ENCODE results near the gene MRPL57.

Gene MRPL57

GRCh38 chr13:21225082-21225481 lies 48.6 kb downstream of the MRPL57 start:
- Histone ChIP-seq H3K27me3 (replicated peaks; ENCODE audit: insufficient read depth, low read length) (no peaks in the 10 kb centered on the region), H3K9me3 (replicated peaks; ENCODE audit: insufficient read depth, low read length) (no peaks in the 10 kb centered on the region), H3K79me2 (ENCODE audit: low read length) (no peaks in the 10 kb centered on the region), H2AFZ (ENCODE audit: low read length) (no peak overlapping the region), H3K9ac (ENCODE audit: low read length) (no peak overlapping the region), H3K4me2 (ENCODE audit: low read depth, low read length) (no peak overlapping the region), H3K4me3 (ENCODE audit: low read length) (no peak overlapping the region), H3K4me1 (ENCODE audit: low read length) (peaks cover 3% of the 10 kb centered on the region; the same call in 1 of the 2 replicates), H3F3A (ENCODE audit: insufficient read depth, low read length) (no peaks in the 10 kb centered on the region), H4K20me1 (ENCODE audit: insufficient read depth, low read length) (no peaks in the 10 kb centered on the region), H3K27ac (ENCODE audit: low read length) (no peak overlapping the region), H3K9me2 (replicated peaks; ENCODE audit: insufficient read depth, low read length) (no peaks in the 10 kb centered on the region), H3K36me3 (replicated peaks; ENCODE audit: insufficient read depth, low read length) (no peaks in the 10 kb centered on the region)
- TF ChIP-seq EZH2phosphoT487 (IDR thresholded peaks at IDR 0.05; ENCODE audit: low read length) (no peak), EZH2 (optimal IDR thresholded peaks at IDR 0.05; ENCODE audit: low read depth, low read length) (no peak)
- DNase-seq, result no peak

- H2AFZ ChIP-seq (ENCODE audit: low read length), result no peak overlapping the region
- H3F3A ChIP-seq (ENCODE audit: insufficient read depth, low read length), result no peaks in the 10 kb centered on the region
- H3K4me2 ChIP-seq (ENCODE audit: low read depth, low read length), result no peak overlapping the region
- H4K20me1 ChIP-seq (ENCODE audit: insufficient read depth, low read length), result no peaks in the 10 kb centered on the region
- H3K9me3 ChIP-seq (replicated peaks; ENCODE audit: insufficient read depth, low read length), result no peaks in the 10 kb centered on the region
- DNase-seq, result no peak
- no peaks in the 10 kb centered on the region for H3K4me1 ChIP-seq (ENCODE audit: low read length)
- no peak overlapping the region for H3K4me3 ChIP-seq (ENCODE audit: low read length)
- TF ChIP-seq, protein P1, sequence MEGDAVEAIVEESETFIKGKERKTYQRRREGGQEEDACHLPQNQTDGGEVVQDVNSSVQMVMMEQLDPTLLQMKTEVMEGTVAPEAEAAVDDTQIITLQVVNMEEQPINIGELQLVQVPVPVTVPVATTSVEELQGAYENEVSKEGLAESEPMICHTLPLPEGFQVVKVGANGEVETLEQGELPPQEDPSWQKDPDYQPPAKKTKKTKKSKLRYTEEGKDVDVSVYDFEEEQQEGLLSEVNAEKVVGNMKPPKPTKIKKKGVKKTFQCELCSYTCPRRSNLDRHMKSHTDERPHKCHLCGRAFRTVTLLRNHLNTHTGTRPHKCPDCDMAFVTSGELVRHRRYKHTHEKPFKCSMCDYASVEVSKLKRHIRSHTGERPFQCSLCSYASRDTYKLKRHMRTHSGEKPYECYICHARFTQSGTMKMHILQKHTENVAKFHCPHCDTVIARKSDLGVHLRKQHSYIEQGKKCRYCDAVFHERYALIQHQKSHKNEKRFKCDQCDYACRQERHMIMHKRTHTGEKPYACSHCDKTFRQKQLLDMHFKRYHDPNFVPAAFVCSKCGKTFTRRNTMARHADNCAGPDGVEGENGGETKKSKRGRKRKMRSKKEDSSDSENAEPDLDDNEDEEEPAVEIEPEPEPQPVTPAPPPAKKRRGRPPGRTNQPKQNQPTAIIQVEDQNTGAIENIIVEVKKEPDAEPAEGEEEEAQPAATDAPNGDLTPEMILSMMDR (IDR thresholded peaks at IDR 0.05; ENCODE audit: low read length), result no peak
- TF ChIP-seq EZH2 (optimal IDR thresholded peaks at IDR 0.05; ENCODE audit: low read depth, low read length) (no peak), EZH2phosphoT487 (IDR thresholded peaks at IDR 0.05; ENCODE audit: low read length) (no peak)
- no peak overlapping the region for H3K27ac ChIP-seq (ENCODE audit: low read length)
- no peaks in the 10 kb centered on the region for H3K79me2 ChIP-seq (ENCODE audit: low read length)
- H3K9ac ChIP-seq (ENCODE audit: low read length), result no peak overlapping the region
- H3K36me3 ChIP-seq (replicated peaks; ENCODE audit: insufficient read depth, low read length), result no peaks in the 10 kb centered on the region
- H3K27me3 ChIP-seq (replicated peaks; ENCODE audit: insufficient read depth, low read length), result no peaks in the 10 kb centered on the region
- H3K9me2 ChIP-seq (replicated peaks; ENCODE audit: insufficient read depth, low read length), result no peaks in the 10 kb centered on the region
Observed at GRCh38 chr13:21225841-21226581, 49.6 kb downstream of the MRPL57 start.

DNA sequence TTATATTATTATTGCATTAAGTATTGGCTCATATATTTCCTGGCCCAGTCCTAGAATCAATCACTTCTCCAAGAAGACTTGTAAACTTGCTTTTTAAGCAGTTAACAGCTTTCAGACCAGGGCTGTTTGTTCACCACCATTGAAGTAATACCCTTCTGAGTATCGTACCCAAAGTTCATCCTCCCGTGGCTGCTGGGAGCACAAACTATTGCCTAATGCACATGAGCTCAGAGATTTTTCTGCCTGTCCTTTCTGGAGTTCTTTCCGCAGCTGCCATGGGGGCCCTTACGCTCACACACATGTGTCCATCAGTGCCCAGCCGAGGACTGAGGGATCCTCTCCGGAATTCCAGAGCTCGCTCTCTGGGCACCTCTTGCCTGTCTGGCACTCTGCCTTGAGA lies 51.5 kb downstream of the MRPL57 start:
- H2AFZ ChIP-seq (ENCODE audit: low read length), result no peak overlapping the region
- H3K36me3 ChIP-seq (replicated peaks; ENCODE audit: insufficient read depth, low read length), result no peaks in the 10 kb centered on the region
- no peaks in the 10 kb centered on the region for H3K79me2 ChIP-seq (ENCODE audit: low read length)
- no peaks in the 10 kb centered on the region for H3K9me2 ChIP-seq (replicated peaks; ENCODE audit: insufficient read depth, low read length)
- H3K27me3 ChIP-seq (replicated peaks; ENCODE audit: insufficient read depth, low read length), result no peaks in the 10 kb centered on the region
- TF ChIP-seq EZH2 (optimal IDR thresholded peaks at IDR 0.05; ENCODE audit: low read depth, low read length), result no peak
- TF ChIP-seq, protein P1 (IDR thresholded peaks at IDR 0.05; ENCODE audit: low read length), result no peak
- no peak for TF ChIP-seq EZH2phosphoT487 (IDR thresholded peaks at IDR 0.05; ENCODE audit: low read length)
- no peak overlapping the region for H3K4me3 ChIP-seq (ENCODE audit: low read length)
- no peak overlapping the region for H3K9ac ChIP-seq (ENCODE audit: low read length)
- H3F3A ChIP-seq (ENCODE audit: insufficient read depth, low read length), result no peaks in the 10 kb centered on the region
- no peaks in the 10 kb centered on the region for H3K9me3 ChIP-seq (replicated peaks; ENCODE audit: insufficient read depth, low read length)
- no peak overlapping the region for H3K4me2 ChIP-seq (ENCODE audit: low read depth, low read length)
- DNase-seq, result no peak
- no peaks in the 10 kb centered on the region for H3K4me1 ChIP-seq (ENCODE audit: low read length)
- H3K27ac ChIP-seq (ENCODE audit: low read length), result no peak overlapping the region
- H4K20me1 ChIP-seq (ENCODE audit: insufficient read depth, low read length), result no peaks in the 10 kb centered on the region

All from MM.1S (cell line).